ENCODE measurements around the gene KAT8. TPM values are rescaled to one million over a fixed set of nuclear protein-coding genes. Genes with fewer than 3 reads are reported as not detected.

The KAT8 gene
- total RNA-seq (2012; rRNA removed) (18.9 and 19.4 TPM in 2 replicates), polyA plus RNA-seq (2012; rRNA removed) (27.4 and 28.4 TPM in 2 replicates), Bru-seq, nascent RNA (percentile 71 among the genes with signal in this experiment), BruChase-seq, experiment 1, labeled RNA remaining after a 6-hour chase (percentile 90 among the genes with signal in this experiment), BruChase-seq, experiment 2, labeled RNA remaining after a 2-hour chase (percentile 84 among the genes with signal in this experiment)
- 20.8 and 21.6 TPM in 2 replicates for polyA plus RNA-seq (2012; cell fraction: cytosol; rRNA removed)
- 55.3 and 65.5 TPM in 2 replicates for polyA plus RNA-seq (2012; cell fraction: nucleus; rRNA removed; ENCODE audit: low replicate concordance)
- long read RNA-seq, transcript KAT8-201 (11 exons, 1,525 nt): major isoform, 10 of 13 reads
- long read RNA-seq, partial matches to known transcripts: 1 of 13 reads
- long read RNA-seq, other reads (novel, unspliced or antisense): 0 of 13 reads

DNA sequence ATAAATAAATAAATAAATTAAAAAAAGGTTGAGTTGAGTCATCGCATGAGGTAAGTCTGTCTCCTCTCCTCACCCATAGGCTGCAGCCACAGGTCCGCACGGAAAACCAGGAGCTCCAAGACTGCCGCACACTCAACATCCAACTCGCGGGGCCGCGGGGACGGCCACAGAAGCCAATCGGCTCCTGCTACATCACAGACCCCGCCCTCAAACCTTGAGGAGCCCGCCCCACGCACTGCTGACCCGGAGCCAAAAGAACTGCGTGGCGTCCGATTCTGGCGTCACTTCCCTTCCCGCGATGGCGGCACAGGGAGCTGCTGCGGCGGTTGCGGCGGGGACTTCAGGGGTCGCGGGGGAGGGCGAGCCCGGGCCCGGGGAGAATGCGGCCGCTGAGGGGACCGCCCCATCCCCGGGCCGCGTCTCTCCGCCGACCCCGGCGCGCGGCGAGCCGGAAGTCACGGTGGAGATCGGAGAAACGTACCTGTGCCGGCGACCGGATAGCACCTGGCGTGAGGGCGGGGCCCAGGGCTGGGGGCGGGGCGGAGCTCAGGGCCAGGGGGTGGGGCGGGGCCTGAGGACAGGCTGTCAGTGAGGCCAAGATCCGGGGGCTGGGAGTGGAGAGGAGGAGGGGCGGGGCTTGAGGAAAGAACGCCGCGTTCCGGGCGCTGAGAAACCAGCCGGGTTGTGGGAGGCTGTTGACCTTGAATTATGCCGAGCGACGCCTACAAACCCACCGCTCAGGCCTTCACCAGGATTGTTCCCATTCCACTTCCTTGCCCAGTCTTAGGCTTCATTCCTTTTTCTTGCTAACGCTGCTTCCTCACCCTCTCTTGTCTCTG lies at the start of gene KAT8:
KAT8 (plus strand) TSS at position 281 of the 839 bp plus-strand sequence; CDS start at position 299, 18 bp downstream.
- H2AK9ac ChIP-seq (replicated peaks; ENCODE audit: low read depth, low read length, poor library complexity): peak within 1 kb of the TSS; percentile 89
- peak within 1 kb of the TSS; percentile 79 for H3K9ac ChIP-seq (ENCODE audit: low read depth, low read length)
- no peaks in the 10 kb centered on the region for H3K9me3 ChIP-seq (ENCODE audit: control insufficient read depth, insufficient read depth, low read length)
- H4K20me1 ChIP-seq (ENCODE audit: insufficient read depth, low read length): peaks cover 9% of the 10 kb centered on the region
- H2AFZ ChIP-seq (replicated peaks; ENCODE audit: low read length, poor library complexity): peak within 1 kb of the TSS; percentile 93
- no peak within 1 kb of the TSS for H2BK15ac ChIP-seq (ENCODE audit: low read depth, low read length)
- dilution Hi-C loops (cut with HindIII; ENCODE audit: low sequenced_read_pairs, unreplicated experiment): no loop called here
- peak within 1 kb of the TSS; percentile 86 for H3K4me2 ChIP-seq (ENCODE audit: low read depth, low read length)
- in situ Hi-C loops (cut with MboI; ENCODE audit: low sequenced_read_pairs): no loop called here
- ChIA-PET POLR2A (ENCODE audit: unreplicated experiment) (interaction anchor here (0.5 to 1.2 kb wide), 7 partner anchors 11 to 454 kb away, joined by 3 to 8 read pairs (median 4); no protein-coding TSS in a partner anchor), CTCF (interaction anchor here (0.6 to 1.1 kb wide), 3 partner anchors 10 to 25 kb away, joined by 3 to 5 read pairs (median 3); no protein-coding TSS in a partner anchor)
- H3K56ac ChIP-seq (ENCODE audit: extremely low read depth, insufficient read depth, low read length): peak within 1 kb of the TSS; percentile 59
- H3K36me3 ChIP-seq (ENCODE audit: control insufficient read depth, insufficient read depth, low read length): peaks cover 22% of the 10 kb centered on the region
- TF ChIP-seq NFE2L2 (IDR thresholded peaks at IDR 0.05; ENCODE audit: low read depth, low read length) (0 out of 2 replicates have a peak, but pooled peaks have one; percentile 16), POLR2A (IDR thresholded peaks at IDR 0.05; ENCODE audit: low read depth, low read length) (peak; percentile 80), CHD1 (IDR thresholded peaks at IDR 0.05; ENCODE audit: low read depth, low read length) (0 out of 2 replicates have a peak, but pooled peaks have one; percentile 3), MAZ (IDR thresholded peaks at IDR 0.05; ENCODE audit: borderline replicate concordance, low read depth, low read length) (peak; percentile 65), CEBPB (IDR thresholded peaks at IDR 0.05; ENCODE audit: low read depth, low read length) (no peak), MXI1 (IDR thresholded peaks at IDR 0.05; ENCODE audit: borderline replicate concordance, low read depth, low read length) (peak; percentile 17; the same call in 1 of the 2 replicates), RFX5 (IDR thresholded peaks at IDR 0.05; ENCODE audit: low read depth, low read length) (no peak), BHLHE40 (IDR thresholded peaks at IDR 0.05; ENCODE audit: low read depth, low read length) (no peak), FOS (IDR thresholded peaks at IDR 0.05; ENCODE audit: low read depth, low read length) (no peak), RCOR1 (IDR thresholded peaks at IDR 0.05; ENCODE audit: insufficient replicate concordance, low read length) (peak; percentile 13), SMC3 (IDR thresholded peaks at IDR 0.05; ENCODE audit: low read depth, low read length) (no peak)
- TF ChIP-seq, protein P1, sequence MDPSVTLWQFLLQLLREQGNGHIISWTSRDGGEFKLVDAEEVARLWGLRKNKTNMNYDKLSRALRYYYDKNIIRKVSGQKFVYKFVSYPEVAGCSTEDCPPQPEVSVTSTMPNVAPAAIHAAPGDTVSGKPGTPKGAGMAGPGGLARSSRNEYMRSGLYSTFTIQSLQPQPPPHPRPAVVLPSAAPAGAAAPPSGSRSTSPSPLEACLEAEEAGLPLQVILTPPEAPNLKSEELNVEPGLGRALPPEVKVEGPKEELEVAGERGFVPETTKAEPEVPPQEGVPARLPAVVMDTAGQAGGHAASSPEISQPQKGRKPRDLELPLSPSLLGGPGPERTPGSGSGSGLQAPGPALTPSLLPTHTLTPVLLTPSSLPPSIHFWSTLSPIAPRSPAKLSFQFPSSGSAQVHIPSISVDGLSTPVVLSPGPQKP (IDR thresholded peaks at IDR 0.05; ENCODE audit: borderline replicate concordance, low read depth, low read length): no peak
- TF ChIP-seq, protein P2, sequence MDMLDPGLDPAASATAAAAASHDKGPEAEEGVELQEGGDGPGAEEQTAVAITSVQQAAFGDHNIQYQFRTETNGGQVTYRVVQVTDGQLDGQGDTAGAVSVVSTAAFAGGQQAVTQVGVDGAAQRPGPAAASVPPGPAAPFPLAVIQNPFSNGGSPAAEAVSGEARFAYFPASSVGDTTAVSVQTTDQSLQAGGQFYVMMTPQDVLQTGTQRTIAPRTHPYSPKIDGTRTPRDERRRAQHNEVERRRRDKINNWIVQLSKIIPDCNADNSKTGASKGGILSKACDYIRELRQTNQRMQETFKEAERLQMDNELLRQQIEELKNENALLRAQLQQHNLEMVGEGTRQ (IDR thresholded peaks at IDR 0.05; ENCODE audit: low read depth, low read length): no peak
- H2BK20ac ChIP-seq (ENCODE audit: low read depth, low read length): no peak within 1 kb of the TSS
- no peaks in the 10 kb centered on the region for H3K27me3 ChIP-seq (ENCODE audit: control insufficient read depth, insufficient read depth, low read length)
- H3K4me1 ChIP-seq (ENCODE audit: control insufficient read depth, insufficient read depth, low read length): 0 out of 2 replicates have a peak, but pooled peaks cover 3% of the 10 kb centered on the region
- H4K5ac ChIP-seq (ENCODE audit: low read depth, low read length): peak within 1 kb of the TSS; percentile 53
- peak within 1 kb of the TSS; percentile 23 for H2BK5ac ChIP-seq (ENCODE audit: low read depth, low read length, poor library complexity, severe bottlenecking)
- H3K23ac ChIP-seq (ENCODE audit: low read depth, low read length): peak within 1 kb of the TSS; percentile 76
- H3K14ac ChIP-seq (replicated peaks; ENCODE audit: low read depth, low read length): peak within 1 kb of the TSS; percentile 51
- H4K8ac ChIP-seq (ENCODE audit: low read depth in 2 of 2, low read length in 2 of 2): peak within 1 kb of the TSS; percentile 75 to 82
- H3K4ac ChIP-seq (ENCODE audit: low read depth, low read length): peak within 1 kb of the TSS; percentile 65
- BruUV-seq (replicated peaks): no TSS peak
- peak within 1 kb of the TSS; percentile 51; the same call in 1 of the 2 replicates for H3K18ac ChIP-seq (ENCODE audit: low read depth, low read length)
- WGBS, 2 experiments (ENCODE audit: extremely low coverage in 2 of 2, insufficient read length in 1 of 2): 0% methylated on average over 21 of the region's 68 CpGs; no CpG with 5 or more reads in 1 of the 2 experiments
- peak within 1 kb of the TSS; percentile 67; the same call in 1 of the 2 replicates for H4K91ac ChIP-seq (ENCODE audit: insufficient read depth, low read depth, low read length)
- intact Hi-C loops (cut with micrococcal nuclease): loop anchor here (2.0 kb wide), 1 partner anchor 25 kb away; no protein-coding TSS in a partner anchor
- H3K79me1 ChIP-seq (ENCODE audit: low read depth in 1 of 2, low read length in 2 of 2): peaks cover 22 to 50% of the 10 kb centered on the region in 2 experiments
- H2AK5ac ChIP-seq (ENCODE audit: low read depth, low read length): peak within 1 kb of the TSS; percentile 76
- peaks cover 3% of the 10 kb centered on the region; the same call in 1 of the 2 replicates for H3K9me1 ChIP-seq (ENCODE audit: insufficient read depth, low read length)
- peak within 1 kb of the TSS; percentile 61 for H3K27ac ChIP-seq (ENCODE audit: insufficient read depth, low read length)
- peak within 1 kb of the TSS; percentile 66 for H3K4me3 ChIP-seq (ENCODE audit: insufficient read depth, low read depth, low read length)
- H2BK120ac ChIP-seq (ENCODE audit: low read depth, low read length): no peak within 1 kb of the TSS
- peak; percentile 95 for ATAC-seq (ENCODE audit: low read depth)
- peak; percentile 97 for DNase-seq
